HepG2 (cell line): ENCODE measurements around the gene TMEM131.

ENCODE experiments used
- CREB1 ChIP-seq, 2 experiments: fragments of 450-650 bp in 1 of 2; IDR thresholded peaks; 2 replicates each; pipeline ENCODE4 v1.6.1; 2016 to 2017; ENCODE audit warnings: control low read depth in 1 of 2, mild to moderate bottlenecking in 1 of 2, missing compliant biosample characterization in 1 of 2, missing genetic modification characterization in 1 of 2
- FOXK2 ChIP-seq: fragments of 450-650 bp; IDR thresholded peaks from 2 replicates; pipeline ENCODE4 v1.6.1; 2016
- MAFK ChIP-seq, 2 experiments: IDR thresholded peaks in 1 of 2; conservative IDR thresholded peaks in 1 of 2; 2 replicates each; pipeline ENCODE4 v1.6.1; 2011; ENCODE audit warnings: improper control_type of control experiment in 2 of 2, low read length in 2 of 2
- ZNF30 ChIP-seq: sonication (generic); formaldehyde crosslinking; IDR thresholded peaks from 2 replicates; pipeline ENCODE4 v1.5.0; 2020; ENCODE audit warnings: mild to moderate bottlenecking, missing genetic modification reagents
- ZNF569 ChIP-seq: sonication (generic); formaldehyde crosslinking; IDR thresholded peaks from 2 replicates; pipeline ENCODE4 v1.5.0; 2020; ENCODE audit warnings: mild to moderate bottlenecking, missing genetic modification reagents, moderate library complexity, borderline replicate concordance
- ZNF891 ChIP-seq: sonication (generic); formaldehyde crosslinking; IDR thresholded peaks from 2 replicates; pipeline ENCODE4 v1.5.0; 2020; ENCODE audit warnings: mild to moderate bottlenecking, missing genetic modification reagents
- TF ChIP-seq, protein P1 (sequence below), 2 experiments: sonication (generic) in 1 of 2; formaldehyde crosslinking in 1 of 2; IDR thresholded peaks; 2 replicates each; pipeline versions ENCODE4 v1.5.1 to v1.6.1; 2011 to 2020; ENCODE audit warnings: borderline replicate concordance in 1 of 2, low read depth in 1 of 2, low read length in 1 of 2, mild to moderate bottlenecking in 1 of 2, missing genetic modification reagents in 1 of 2, moderate library complexity in 1 of 2
- TF ChIP-seq, protein P2 (sequence below): sonication (generic); formaldehyde crosslinking; IDR thresholded peaks from 2 replicates; pipeline ENCODE4 v1.4.0; 2020; ENCODE audit warnings: missing genetic modification reagents
- TF ChIP-seq, protein P3 (sequence below): sonication (generic); formaldehyde crosslinking; IDR thresholded peaks from 2 replicates; pipeline ENCODE4 v1.5.0; 2020; ENCODE audit warnings: missing genetic modification reagents
- TF ChIP-seq, protein P4 (sequence below): IDR thresholded peaks from 2 replicates; pipeline ENCODE4 v1.6.1; 2016; ENCODE audit warnings: low read depth, control low read depth

DNA sequence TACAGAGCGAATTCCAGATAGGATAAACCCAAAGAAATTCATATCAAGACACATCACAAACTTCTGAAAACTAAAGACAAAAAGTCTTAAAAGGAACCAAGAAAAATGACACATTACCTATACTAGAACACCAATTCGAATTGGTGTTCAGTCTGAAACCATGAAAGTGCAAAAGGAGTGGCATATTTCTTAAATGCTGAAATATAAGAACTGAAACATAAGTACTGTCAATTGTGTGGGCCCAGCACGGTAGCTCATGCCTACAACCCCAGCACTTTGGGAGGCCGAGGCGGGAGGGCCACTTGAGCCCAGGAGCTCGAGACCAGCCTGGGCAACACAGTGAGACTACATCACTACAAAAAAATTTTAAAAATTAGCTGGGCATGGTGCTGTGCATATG is 43.4 kb downstream of the TMEM131 start:
- TF ChIP-seq ZNF891 (CRISPR knock-in tag): no peak
- TF ChIP-seq FOXK2: no peak
- TF ChIP-seq, protein P1, sequence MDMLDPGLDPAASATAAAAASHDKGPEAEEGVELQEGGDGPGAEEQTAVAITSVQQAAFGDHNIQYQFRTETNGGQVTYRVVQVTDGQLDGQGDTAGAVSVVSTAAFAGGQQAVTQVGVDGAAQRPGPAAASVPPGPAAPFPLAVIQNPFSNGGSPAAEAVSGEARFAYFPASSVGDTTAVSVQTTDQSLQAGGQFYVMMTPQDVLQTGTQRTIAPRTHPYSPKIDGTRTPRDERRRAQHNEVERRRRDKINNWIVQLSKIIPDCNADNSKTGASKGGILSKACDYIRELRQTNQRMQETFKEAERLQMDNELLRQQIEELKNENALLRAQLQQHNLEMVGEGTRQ (IDR thresholded peaks at IDR 0.05; ENCODE audit: low read depth, low read length): no peak
- TF ChIP-seq, protein P1 (CRISPR knock-in tag; IDR thresholded peaks at IDR 0.05; ENCODE audit: borderline replicate concordance): no peak
- no peak for TF ChIP-seq ZNF30 (CRISPR knock-in tag)
- TF ChIP-seq, protein P2, sequence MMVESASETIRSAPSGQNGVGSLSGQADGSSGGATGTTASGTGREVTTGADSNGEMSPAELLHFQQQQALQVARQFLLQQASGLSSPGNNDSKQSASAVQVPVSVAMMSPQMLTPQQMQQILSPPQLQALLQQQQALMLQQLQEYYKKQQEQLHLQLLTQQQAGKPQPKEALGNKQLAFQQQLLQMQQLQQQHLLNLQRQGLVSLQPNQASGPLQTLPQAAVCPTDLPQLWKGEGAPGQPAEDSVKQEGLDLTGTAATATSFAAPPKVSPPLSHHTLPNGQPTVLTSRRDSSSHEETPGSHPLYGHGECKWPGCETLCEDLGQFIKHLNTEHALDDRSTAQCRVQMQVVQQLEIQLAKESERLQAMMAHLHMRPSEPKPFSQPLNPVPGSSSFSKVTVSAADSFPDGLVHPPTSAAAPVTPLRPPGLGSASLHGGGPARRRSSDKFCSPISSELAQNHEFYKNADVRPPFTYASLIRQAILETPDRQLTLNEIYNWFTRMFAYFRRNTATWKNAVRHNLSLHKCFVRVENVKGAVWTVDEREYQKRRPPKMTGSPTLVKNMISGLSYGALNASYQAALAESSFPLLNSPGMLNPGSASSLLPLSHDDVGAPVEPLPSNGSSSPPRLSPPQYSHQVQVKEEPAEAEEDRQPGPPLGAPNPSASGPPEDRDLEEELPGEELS: no peak
- TF ChIP-seq, protein P3, sequence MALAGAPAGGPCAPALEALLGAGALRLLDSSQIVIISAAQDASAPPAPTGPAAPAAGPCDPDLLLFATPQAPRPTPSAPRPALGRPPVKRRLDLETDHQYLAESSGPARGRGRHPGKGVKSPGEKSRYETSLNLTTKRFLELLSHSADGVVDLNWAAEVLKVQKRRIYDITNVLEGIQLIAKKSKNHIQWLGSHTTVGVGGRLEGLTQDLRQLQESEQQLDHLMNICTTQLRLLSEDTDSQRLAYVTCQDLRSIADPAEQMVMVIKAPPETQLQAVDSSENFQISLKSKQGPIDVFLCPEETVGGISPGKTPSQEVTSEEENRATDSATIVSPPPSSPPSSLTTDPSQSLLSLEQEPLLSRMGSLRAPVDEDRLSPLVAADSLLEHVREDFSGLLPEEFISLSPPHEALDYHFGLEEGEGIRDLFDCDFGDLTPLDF (CRISPR knock-in tag): no peak
- TF ChIP-seq, protein P4, sequence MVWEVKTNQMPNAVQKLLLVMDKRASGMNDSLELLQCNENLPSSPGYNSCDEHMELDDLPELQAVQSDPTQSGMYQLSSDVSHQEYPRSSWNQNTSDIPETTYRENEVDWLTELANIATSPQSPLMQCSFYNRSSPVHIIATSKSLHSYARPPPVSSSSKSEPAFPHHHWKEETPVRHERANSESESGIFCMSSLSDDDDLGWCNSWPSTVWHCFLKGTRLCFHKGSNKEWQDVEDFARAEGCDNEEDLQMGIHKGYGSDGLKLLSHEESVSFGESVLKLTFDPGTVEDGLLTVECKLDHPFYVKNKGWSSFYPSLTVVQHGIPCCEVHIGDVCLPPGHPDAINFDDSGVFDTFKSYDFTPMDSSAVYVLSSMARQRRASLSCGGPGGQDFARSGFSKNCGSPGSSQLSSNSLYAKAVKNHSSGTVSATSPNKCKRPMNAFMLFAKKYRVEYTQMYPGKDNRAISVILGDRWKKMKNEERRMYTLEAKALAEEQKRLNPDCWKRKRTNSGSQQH (CRISPR knock-in tag): no peak
- no peak for TF ChIP-seq MAFK (conservative IDR thresholded peaks at IDR 0.05 in 1 of 2, IDR thresholded peaks at IDR 0.05 in 1 of 2; ENCODE audit: low read length in 2 of 2)
- no peak for TF ChIP-seq ZNF569 (CRISPR knock-in tag)
- no peak for TF ChIP-seq CREB1 (IDR thresholded peaks at IDR 0.05)
- no peak for TF ChIP-seq CREB1 (CRISPR knock-in tag; IDR thresholded peaks at IDR 0.05)
